GM12873 (cell line): Measurements from ENCODE around the gene MUL1.

ENCODE experiments used
- CTCF ChIP-seq: IDR thresholded peaks from 2 replicates; pipeline ENCODE4 v1.5.1; 2012; ENCODE audit warnings: low read depth, mild to moderate bottlenecking, moderate library complexity, low read length, control low read depth; ENCODE audit not compliant: insufficient read depth; ENCODE audit errors: missing control alignments

Gene MUL1

GRCh38 chr1:20507564-20508410, at the start of gene MUL1:
MUL1 (minus strand) TSS chr1:20508151; CDS start chr1:20508024, 127 bp downstream.
- TF ChIP-seq CTCF = no peak

- no peak for TF ChIP-seq CTCF
These were observed 47.8 kb upstream of the MUL1 start for GRCh38 chr1:20555758-20556120.

GRCh38 chr1:20555025-20555757, 47.2 kb upstream of the MUL1 start:
- TF ChIP-seq CTCF = no peak

GRCh38 chr1:20552728-20553445, 44.9 kb upstream of the MUL1 start:
- TF ChIP-seq CTCF = no peak

- TF ChIP-seq CTCF = no peak
These were observed 44.2 kb upstream of the MUL1 start, which contains the start of gene FAM43B for GRCh38 chr1:20551945-20552727. FAM43B (plus strand) TSS chr1:20552573; CDS start chr1:20552974, 401 bp downstream.

- no peak for TF ChIP-seq CTCF
These were observed 43.2 kb upstream of the MUL1 start for GRCh38 chr1:20551161-20551560.
